ENCODE measurements around the gene RPS10.

Gene RPS10

DNA sequence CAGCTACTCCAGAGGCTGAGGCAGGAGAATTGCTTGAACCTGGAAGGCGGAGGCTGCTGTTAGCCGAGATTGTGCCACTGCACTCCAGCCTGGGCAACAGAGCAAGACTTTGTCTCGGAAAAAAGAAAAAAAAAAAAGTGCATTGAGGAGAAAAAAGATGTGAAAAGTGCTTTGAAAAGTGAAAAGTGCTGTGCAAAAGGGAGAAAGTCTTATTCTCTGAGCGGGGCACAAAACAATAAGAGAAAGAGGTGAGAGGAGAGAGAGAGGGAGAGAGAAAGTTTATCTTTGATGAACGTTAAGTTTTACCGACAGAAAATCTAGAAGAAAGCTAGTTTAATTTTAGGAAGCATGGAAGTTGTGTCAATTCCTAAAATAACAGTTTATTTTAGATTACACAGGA lies 36.1 kb upstream of the RPS10 start:
- H3K4me3 ChIP-seq (ENCODE audit: low read depth, low read length): no peak overlapping the region
- no peaks in the 10 kb centered on the region for H3K79me1 ChIP-seq (ENCODE audit: low read length)
- H3K27me3 ChIP-seq (ENCODE audit: insufficient read depth, low read length): peaks cover 4% of the 10 kb centered on the region
- H2BK12ac ChIP-seq (ENCODE audit: low read length): no peak overlapping the region
- no peak overlapping the region for H4K12ac ChIP-seq (ENCODE audit: low read depth, low read length)
- H3K9me3 ChIP-seq (ENCODE audit: insufficient read depth, low read depth, low read length): peaks cover 3% of the 10 kb centered on the region
- no peak for DNase-seq
- no peaks in the 10 kb centered on the region for H3K79me2 ChIP-seq (ENCODE audit: control insufficient read depth, insufficient read depth, low read length, poor library complexity)
- H2AFZ ChIP-seq (ENCODE audit: insufficient read depth, low read length, poor library complexity): no peak overlapping the region
- H3K9ac ChIP-seq (ENCODE audit: low read length): no peak overlapping the region
- H3K18ac ChIP-seq (ENCODE audit: low read length): no peak overlapping the region
- H2BK120ac ChIP-seq (ENCODE audit: insufficient read depth, low read length, poor library complexity): no peak overlapping the region
- no CpG with 5 or more reads among the region's 6 CpGs for WGBS (ENCODE audit: extremely low coverage, insufficient coverage, insufficient read length)
- no peak overlapping the region for H3K4me2 ChIP-seq (ENCODE audit: low read length)
- no peak overlapping the region for H4K8ac ChIP-seq (ENCODE audit: low read depth, low read length)
- no peak overlapping the region for H3K14ac ChIP-seq (ENCODE audit: low read length)
- no peak overlapping the region for H3K23ac ChIP-seq (ENCODE audit: low read length)
- no peak overlapping the region for H2BK5ac ChIP-seq (ENCODE audit: low read depth, low read length, poor library complexity)
- H2AK5ac ChIP-seq (ENCODE audit: low read length): no peak overlapping the region
- H4K91ac ChIP-seq (ENCODE audit: low read depth, low read length): no peak overlapping the region
- H3K4ac ChIP-seq (ENCODE audit: low read depth, low read length): no peak overlapping the region
- no peak overlapping the region for H3K27ac ChIP-seq (ENCODE audit: low read depth, low read length)
- no peaks in the 10 kb centered on the region for H3K36me3 ChIP-seq (ENCODE audit: control insufficient read depth in 1 of 2, insufficient read depth in 2 of 2, low read length in 2 of 2)
- peaks cover 7 to 11% of the 10 kb centered on the region in 2 experiments for H3K4me1 ChIP-seq (ENCODE audit: control insufficient read depth in 1 of 2, insufficient read depth in 2 of 2, low read length in 2 of 2)

- H2AK5ac ChIP-seq (ENCODE audit: low read length): no peak overlapping the region
- no peaks in the 10 kb centered on the region for H3K36me3 ChIP-seq (ENCODE audit: control insufficient read depth in 1 of 2, insufficient read depth in 2 of 2, low read length in 2 of 2)
- no peak overlapping the region for H2BK5ac ChIP-seq (ENCODE audit: low read depth, low read length, poor library complexity)
- H3K4ac ChIP-seq (ENCODE audit: low read depth, low read length): no peak overlapping the region
- H3K79me2 ChIP-seq (ENCODE audit: control insufficient read depth, insufficient read depth, low read length, poor library complexity): no peaks in the 10 kb centered on the region
- no peak overlapping the region for H3K9ac ChIP-seq (ENCODE audit: low read length)
- DNase-seq: peak in 1 of 2 donors; percentile 5
- H3K9me3 ChIP-seq (ENCODE audit: insufficient read depth, low read depth, low read length): peaks cover 3% of the 10 kb centered on the region
- H2BK12ac ChIP-seq (ENCODE audit: low read length): no peak overlapping the region
- H3K4me3 ChIP-seq (ENCODE audit: low read depth, low read length): no peak overlapping the region
- H4K8ac ChIP-seq (ENCODE audit: low read depth, low read length): no peak overlapping the region
- peaks cover 4% of the 10 kb centered on the region for H3K27me3 ChIP-seq (ENCODE audit: insufficient read depth, low read length)
- H3K23ac ChIP-seq (ENCODE audit: low read length): no peak overlapping the region
- H3K4me1 ChIP-seq (ENCODE audit: control insufficient read depth in 1 of 2, insufficient read depth in 2 of 2, low read length in 2 of 2): peaks cover 4 to 6% of the 10 kb centered on the region in 2 experiments
- H4K12ac ChIP-seq (ENCODE audit: low read depth, low read length): no peak overlapping the region
- H2BK120ac ChIP-seq (ENCODE audit: insufficient read depth, low read length, poor library complexity): no peak overlapping the region
- no CpG with 5 or more reads among the region's 5 CpGs for WGBS (ENCODE audit: extremely low coverage, insufficient coverage, insufficient read length)
- H4K91ac ChIP-seq (ENCODE audit: low read depth, low read length): no peak overlapping the region
- no peak overlapping the region for H3K27ac ChIP-seq (ENCODE audit: low read depth, low read length)
- no peak overlapping the region for H3K4me2 ChIP-seq (ENCODE audit: low read length)
- no peak overlapping the region for H3K18ac ChIP-seq (ENCODE audit: low read length)
- no peaks in the 10 kb centered on the region for H3K79me1 ChIP-seq (ENCODE audit: low read length)
- no peak overlapping the region for H2AFZ ChIP-seq (ENCODE audit: insufficient read depth, low read length, poor library complexity)
- no peak overlapping the region for H3K14ac ChIP-seq (ENCODE audit: low read length)
Measured at GRCh38 chr6:34460796-34461507, 35.1 kb upstream of the RPS10 start.

- no peak overlapping the region for H4K91ac ChIP-seq (ENCODE audit: low read depth, low read length)
- H2BK5ac ChIP-seq (ENCODE audit: low read depth, low read length, poor library complexity): no peak overlapping the region
- no peak overlapping the region for H3K4me2 ChIP-seq (ENCODE audit: low read length)
- H3K27me3 ChIP-seq (ENCODE audit: insufficient read depth, low read length): no peaks in the 10 kb centered on the region
- no peak overlapping the region for H4K12ac ChIP-seq (ENCODE audit: low read depth, low read length)
- no peak overlapping the region for H3K4me3 ChIP-seq (ENCODE audit: low read depth, low read length)
- H3K27ac ChIP-seq (ENCODE audit: low read depth, low read length): no peak overlapping the region
- no peak overlapping the region for H3K4ac ChIP-seq (ENCODE audit: low read depth, low read length)
- no peak overlapping the region for H3K23ac ChIP-seq (ENCODE audit: low read length)
- H3K79me1 ChIP-seq (ENCODE audit: low read length): no peaks in the 10 kb centered on the region
- no peak overlapping the region for H3K9ac ChIP-seq (ENCODE audit: low read length)
- no peaks in the 10 kb centered on the region for H3K4me1 ChIP-seq (ENCODE audit: control insufficient read depth in 1 of 2, insufficient read depth in 2 of 2, low read length in 2 of 2)
- H2AK5ac ChIP-seq (ENCODE audit: low read length): no peak overlapping the region
- no peaks in the 10 kb centered on the region for H3K36me3 ChIP-seq (ENCODE audit: control insufficient read depth in 1 of 2, insufficient read depth in 2 of 2, low read length in 2 of 2)
- no CpG with 5 or more reads among the region's 6 CpGs for WGBS (ENCODE audit: extremely low coverage, insufficient coverage, insufficient read length)
- H3K18ac ChIP-seq (ENCODE audit: low read length): no peak overlapping the region
- H3K9me3 ChIP-seq (ENCODE audit: insufficient read depth, low read depth, low read length): peaks cover 1% of the 10 kb centered on the region
- H3K14ac ChIP-seq (ENCODE audit: low read length): no peak overlapping the region
- H2AFZ ChIP-seq (ENCODE audit: insufficient read depth, low read length, poor library complexity): no peak overlapping the region
- DNase-seq: peak; percentile 30 to 69
- H3K79me2 ChIP-seq (ENCODE audit: control insufficient read depth, insufficient read depth, low read length, poor library complexity): no peaks in the 10 kb centered on the region
- H2BK120ac ChIP-seq (ENCODE audit: insufficient read depth, low read length, poor library complexity): no peak overlapping the region
- no peak overlapping the region for H4K8ac ChIP-seq (ENCODE audit: low read depth, low read length)
- H2BK12ac ChIP-seq (ENCODE audit: low read length): no peak overlapping the region
Measured at GRCh38 chr6:34459899-34460593, 34.2 kb upstream of the RPS10 start.

GRCh38 chr6:34457742-34458735 lies 32.2 kb upstream of the RPS10 start:
- Histone ChIP-seq H3K4me1 (ENCODE audit: control insufficient read depth in 1 of 2, insufficient read depth in 2 of 2, low read length in 2 of 2) (no peaks in the 10 kb centered on the region), H4K12ac (ENCODE audit: low read depth, low read length) (no peak overlapping the region), H3K36me3 (ENCODE audit: control insufficient read depth in 1 of 2, insufficient read depth in 2 of 2, low read length in 2 of 2) (no peaks in the 10 kb centered on the region), H3K18ac (ENCODE audit: low read length) (no peak overlapping the region), H3K14ac (ENCODE audit: low read length) (no peak overlapping the region), H2BK12ac (ENCODE audit: low read length) (no peak overlapping the region), H4K8ac (ENCODE audit: low read depth, low read length) (no peak overlapping the region), H3K9me3 (ENCODE audit: insufficient read depth, low read depth, low read length) (no peaks in the 10 kb centered on the region), H3K4me3 (ENCODE audit: low read depth, low read length) (no peak overlapping the region), H3K4me2 (ENCODE audit: low read length) (no peak overlapping the region), H2BK120ac (ENCODE audit: insufficient read depth, low read length, poor library complexity) (no peak overlapping the region), H3K9ac (ENCODE audit: low read length) (no peak overlapping the region), H4K91ac (ENCODE audit: low read depth, low read length) (no peak overlapping the region), H3K79me1 (ENCODE audit: low read length) (no peaks in the 10 kb centered on the region), H3K27me3 (ENCODE audit: insufficient read depth, low read length) (no peaks in the 10 kb centered on the region), H3K27ac (ENCODE audit: low read depth, low read length) (no peak overlapping the region), H3K23ac (ENCODE audit: low read length) (no peak overlapping the region), H2AFZ (ENCODE audit: insufficient read depth, low read length, poor library complexity) (no peak overlapping the region), H2AK5ac (ENCODE audit: low read length) (no peak overlapping the region), H2BK5ac (ENCODE audit: low read depth, low read length, poor library complexity) (no peak overlapping the region), H3K79me2 (ENCODE audit: control insufficient read depth, insufficient read depth, low read length, poor library complexity) (no peaks in the 10 kb centered on the region), H3K4ac (ENCODE audit: low read depth, low read length) (no peak overlapping the region)
- no peak for DNase-seq
- no CpG with 5 or more reads among the region's 14 CpGs for WGBS (ENCODE audit: extremely low coverage, insufficient coverage, insufficient read length)

Data from trophoblast cell (in vitro differentiated cells and primary cell).